Measurements from ENCODE around the gene C1RL.

DNA sequence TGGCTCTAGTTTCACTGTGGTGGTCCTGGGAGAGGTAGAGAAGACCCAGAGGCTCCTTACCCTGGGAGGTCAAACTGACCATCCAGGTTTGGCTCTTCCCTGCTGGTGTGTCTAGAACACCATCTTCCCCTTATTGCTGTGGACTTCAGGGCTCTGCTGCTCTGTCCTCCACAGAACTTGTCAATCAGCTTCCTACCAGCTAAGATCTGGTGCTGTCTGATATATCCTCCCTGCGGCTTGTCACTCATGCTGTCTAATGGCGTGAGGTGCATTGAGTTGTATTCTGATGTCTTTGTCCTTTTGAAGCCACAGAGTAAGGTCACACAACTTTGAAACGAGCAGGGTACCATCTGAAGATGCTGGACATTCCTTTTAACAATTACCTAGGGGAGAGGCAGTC lies 7.2 kb upstream of the C1RL start:
- TF ChIP-seq TEAD4 (IDR thresholded peaks at IDR 0.05) (no peak), TAF1 (IDR thresholded peaks at IDR 0.05; ENCODE audit: low read depth) (no peak), NFIC (IDR thresholded peaks at IDR 0.05) (no peak), YY1 (IDR thresholded peaks at IDR 0.05; ENCODE audit: low read depth) (no peak), CREB1 (IDR thresholded peaks at IDR 0.05; ENCODE audit: low read depth) (no peak)
- TF ChIP-seq, protein P1, sequence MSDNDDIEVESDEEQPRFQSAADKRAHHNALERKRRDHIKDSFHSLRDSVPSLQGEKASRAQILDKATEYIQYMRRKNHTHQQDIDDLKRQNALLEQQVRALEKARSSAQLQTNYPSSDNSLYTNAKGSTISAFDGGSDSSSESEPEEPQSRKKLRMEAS (IDR thresholded peaks at IDR 0.05) = no peak
